Neural cell (in vitro differentiated cells): ENCODE measurements around the gene MRPL19. TPM values are rescaled to one million over a fixed set of nuclear protein-coding genes. Genes with fewer than 3 reads are reported as not detected.

Source experiments
- H2AFZ ChIP-seq: fragments of 200-600, 300-800 bp; sonication (generic), shearing (Covaris generic); 2 replicates; pipeline ENCODE4 v1.6.0; 2014; ENCODE audit warnings: low read depth, mild to moderate bottlenecking, antibody characterized with exemption, low read length, moderate library complexity
- H3F3A ChIP-seq: fragments of 200-600 bp; shearing (Covaris generic); 2 replicates; pipeline ENCODE4 v1.6.1; 2016; ENCODE audit warnings: mild to moderate bottlenecking, moderate library complexity, mixed read lengths, antibody characterized with exemption, low read length; ENCODE audit not compliant: insufficient read depth, poor library complexity, severe bottlenecking
- H3K27ac ChIP-seq: fragments of 200-600, 300-800 bp; sonication (generic), shearing (Covaris generic); 2 replicates; pipeline ENCODE4 v1.5.1; 2014; ENCODE audit warnings: mild to moderate bottlenecking, low read length, moderate library complexity
- H3K27me3 ChIP-seq: fragments of 300-800, 200-600 bp; sonication (generic), shearing (Covaris generic); 2 replicates; pipeline ENCODE4 v1.6.0; 2014; ENCODE audit warnings: mild to moderate bottlenecking, low read depth, low read length, moderate library complexity; ENCODE audit not compliant: insufficient read depth
- H3K36me3 ChIP-seq: fragments of 300-800, 200-600 bp; sonication (generic), shearing (Covaris generic); 2 replicates; pipeline ENCODE4 v1.5.1; 2014; ENCODE audit warnings: mild to moderate bottlenecking, antibody characterized with exemption, low read length, moderate library complexity; ENCODE audit not compliant: insufficient read depth
- H3K4me2 ChIP-seq: fragments of 300-800, 200-600 bp; sonication (generic), shearing (Covaris generic); 2 replicates; pipeline ENCODE4 v1.6.0; 2014; ENCODE audit warnings: mild to moderate bottlenecking, low read length
- H3K4me3 ChIP-seq: fragments of 300-800, 200-600 bp; sonication (generic), shearing (Covaris generic); 2 replicates; pipeline ENCODE4 v1.5.1; 2014; ENCODE audit warnings: mild to moderate bottlenecking, low read length, moderate library complexity
- H3K79me2 ChIP-seq: fragments of 200-600 bp; shearing (Covaris generic); replicated peaks from 2 replicates; pipeline ENCODE4 v1.6.0; 2014; ENCODE audit warnings: mild to moderate bottlenecking, low read length, moderate library complexity; ENCODE audit not compliant: insufficient read depth
- H3K9ac ChIP-seq: fragments of 300-800, 200-600 bp; sonication (generic), shearing (Covaris generic); 2 replicates; pipeline ENCODE4 v1.6.1; 2016; ENCODE audit warnings: mild to moderate bottlenecking, low read length, mixed read lengths
- H3K9me2 ChIP-seq: fragments of 200-600 bp; shearing (Covaris generic); 2 replicates; pipeline ENCODE4 v1.6.1; 2016; ENCODE audit warnings: mild to moderate bottlenecking, low read length, mixed read lengths; ENCODE audit not compliant: insufficient read depth
- H3K9me3 ChIP-seq: fragments of 200-600, 300-800 bp; sonication (generic), shearing (Covaris generic); 2 replicates; pipeline ENCODE4 v1.6.1; 2016; ENCODE audit warnings: mild to moderate bottlenecking, mixed run types, low read length, moderate library complexity, mixed read lengths
- H4K20me1 ChIP-seq: fragments of 200-600 bp; shearing (Covaris generic); 2 replicates; pipeline ENCODE4 v1.6.1; 2016; ENCODE audit warnings: mild to moderate bottlenecking, mixed run types; ENCODE audit not compliant: insufficient read depth
- CTCF ChIP-seq: fragments of 450-650 bp; IDR thresholded peaks from 2 replicates; pipeline ENCODE4 v1.5.1; 2014; ENCODE audit warnings: antibody characterized with exemption, mild to moderate bottlenecking, moderate library complexity; ENCODE audit not compliant: poor library complexity, severe bottlenecking
- EP300 ChIP-seq: fragments of 450-650 bp; conservative IDR thresholded peaks from 2 replicates; pipeline ENCODE4 v1.6.1; 2014; ENCODE audit warnings: antibody characterized with exemption, mild to moderate bottlenecking, moderate library complexity; ENCODE audit not compliant: poor library complexity, severe bottlenecking
- EZH2 ChIP-seq: fragments of 200-600, 300-800 bp; shearing (Covaris generic), sonication (generic); IDR thresholded peaks from 2 replicates; pipeline ENCODE4 v1.6.1; 2014; ENCODE audit warnings: antibody characterized with exemption, low read length, borderline replicate concordance, mild to moderate bottlenecking; ENCODE audit not compliant: insufficient read depth, poor library complexity, severe bottlenecking
- MXI1 ChIP-seq: fragments of 450-650 bp; conservative IDR thresholded peaks from 2 replicates; pipeline ENCODE4 v1.6.1; 2014; ENCODE audit warnings: antibody characterized with exemption, mild to moderate bottlenecking; ENCODE audit not compliant: poor library complexity, severe bottlenecking
- POLR2AphosphoS5 ChIP-seq: IDR thresholded peaks from 2 replicates; pipeline ENCODE4 v1.6.1; 2012
- RAD21 ChIP-seq: fragments of 450-650 bp; conservative IDR thresholded peaks from 2 replicates; pipeline ENCODE4 v1.6.1; 2014; ENCODE audit warnings: antibody characterized with exemption, mild to moderate bottlenecking, moderate library complexity
- REST ChIP-seq: IDR thresholded peaks from 2 replicates; pipeline ENCODE4 v1.6.1; 2012; ENCODE audit warnings: borderline replicate concordance
- SMC3 ChIP-seq: fragments of 450-650 bp; conservative IDR thresholded peaks from 2 replicates; pipeline ENCODE4 v1.6.1; 2014; ENCODE audit warnings: antibody characterized with exemption, mild to moderate bottlenecking, moderate library complexity; ENCODE audit not compliant: poor library complexity
- TAF1 ChIP-seq: IDR thresholded peaks from 2 replicates; pipeline ENCODE4 v1.6.1; 2012; ENCODE audit warnings: low read depth
- polyA minus RNA-seq: library from RNA; depleted of rRNA, polyadenylated mRNA; stranded (reverse); fragments of >200 nt; gene quantifications from 2 replicates; pipeline ENCODE4 v1.2.3, GENCODE V29; 2014
- polyA plus RNA-seq: library from polyadenylated mRNA; depleted of rRNA; stranded (reverse); fragments of >200 nt; gene quantifications from 2 replicates; pipeline ENCODE4 v1.2.3, GENCODE V29; 2014

Gene MRPL19
- polyA plus RNA-seq (28.1 and 36.7 TPM in 2 replicates), polyA minus RNA-seq (43.1 and 58.5 TPM in 2 replicates)

- TF ChIP-seq POLR2AphosphoS5, result peak; percentile 94
- TF ChIP-seq EP300, result peak; percentile 55
- no peak for TF ChIP-seq CTCF
- no peak for TF ChIP-seq RAD21
- TF ChIP-seq SMC3, result peak; percentile 19
- TF ChIP-seq TAF1, result no peak
- TF ChIP-seq MXI1, result peak; percentile 89
- no peak for TF ChIP-seq REST
- H3K36me3 ChIP-seq, result peaks cover 5% of the 10 kb centered on the region
- no peaks in the 10 kb centered on the region for H3K9me3 ChIP-seq
- H3K27me3 ChIP-seq, result no peaks in the 10 kb centered on the region
- H3K79me2 ChIP-seq, result peaks cover 14% of the 10 kb centered on the region
- H3K9ac ChIP-seq, result peak within 1 kb of the TSS; percentile 85
- no peaks in the 10 kb centered on the region for H3F3A ChIP-seq
- H2AFZ ChIP-seq, result peak within 1 kb of the TSS; percentile 86
- peak within 1 kb of the TSS; percentile 99 for H3K4me2 ChIP-seq
- H3K9me2 ChIP-seq, result no peaks in the 10 kb centered on the region
- peak within 1 kb of the TSS; percentile 62 for H3K27ac ChIP-seq
- no peaks in the 10 kb centered on the region for H4K20me1 ChIP-seq
- peak within 1 kb of the TSS; percentile 81 for H3K4me3 ChIP-seq
Observed at GRCh38 chr2:75646583-75647425, at the start of gene MRPL19. TSS of gene MRPL19 (plus strand) at chr2:75646783. CDS start at chr2:75646808, 25 bp downstream.

- H3K79me2 ChIP-seq, result no peaks in the 10 kb centered on the region
- no peaks in the 10 kb centered on the region for H3F3A ChIP-seq
- no peak overlapping the region for H3K4me3 ChIP-seq
- no peak overlapping the region for H3K27ac ChIP-seq
- H3K9ac ChIP-seq, result no peak overlapping the region
- no peaks in the 10 kb centered on the region for H3K36me3 ChIP-seq
- H3K27me3 ChIP-seq, result no peaks in the 10 kb centered on the region
- no peaks in the 10 kb centered on the region for H4K20me1 ChIP-seq
- no peaks in the 10 kb centered on the region for H3K9me2 ChIP-seq
- no peak overlapping the region for H3K4me2 ChIP-seq
- no peaks in the 10 kb centered on the region for H3K9me3 ChIP-seq
- no peak for TF ChIP-seq TAF1
- TF ChIP-seq MXI1, result no peak
- no peak for TF ChIP-seq EZH2
- no peak for TF ChIP-seq SMC3
- TF ChIP-seq REST, result no peak
- TF ChIP-seq EP300, result no peak
- TF ChIP-seq RAD21, result no peak
- TF ChIP-seq CTCF, result no peak
- H2AFZ ChIP-seq, result no peak overlapping the region
Observed at GRCh38 chr2:75596784-75597183, 49.8 kb upstream of the MRPL19 start.
